ENCODE measurements around the gene PMF1.

Gene PMF1

GRCh38 chr1:156268336-156268735 is 55.5 kb downstream of the PMF1 start:
- no peak for DNase-seq (ENCODE audit: low spot score)

- DNase-seq (ENCODE audit: low spot score): no peak
Observed at GRCh38 chr1:156270314-156270713, 57.5 kb downstream of the PMF1 start.

- no peak for DNase-seq (ENCODE audit: low spot score)
Observed at GRCh38 chr1:156276532-156276931, 63.7 kb downstream of the PMF1 start.

- DNase-seq (ENCODE audit: low spot score): no peak
Observed at GRCh38 chr1:156276966-156277381, 64.2 kb downstream of the PMF1 start.

- DNase-seq (ENCODE audit: low spot score): no peak
Observed at GRCh38 chr1:156279837-156280236, 67.0 kb downstream of the PMF1 start.

GRCh38 chr1:156281281-156281680 is 68.5 kb downstream of the PMF1 start:
- peak; percentile 37 for DNase-seq (ENCODE audit: low spot score)

GRCh38 chr1:156281693-156282478 is 69.1 kb downstream of the PMF1 start:
- DNase-seq (ENCODE audit: low spot score): peak; percentile 16

GRCh38 chr1:156282479-156283222 is 69.8 kb downstream of the PMF1 start, which contains the start of gene SMG5:
Gene SMG5 (minus strand): TSS chr1:156282825. CDS start chr1:156282680, 145 bp downstream.
- peak; percentile 97 for DNase-seq (ENCODE audit: low spot score)

- DNase-seq (ENCODE audit: low spot score): no peak
Observed at GRCh38 chr1:156283521-156283920, 70.7 kb downstream of the PMF1 start.

GRCh38 chr1:156284112-156284511 is 71.3 kb downstream of the PMF1 start, which contains the start of gene TMEM79:
Gene TMEM79 (plus strand): TSS chr1:156284325. CDS start chr1:156285227, 902 bp downstream.
- no peak for DNase-seq (ENCODE audit: low spot score)

- DNase-seq (ENCODE audit: low spot score): no peak
Observed at GRCh38 chr1:156284757-156285156, 72.0 kb downstream of the PMF1 start.

- no peak for DNase-seq (ENCODE audit: low spot score)
Observed at GRCh38 chr1:156285437-156285836, 72.6 kb downstream of the PMF1 start.

GRCh38 chr1:156286061-156286460 is 73.3 kb downstream of the PMF1 start:
- DNase-seq (ENCODE audit: low spot score): no peak

All from kidney capillary endothelial cell (primary cell).